GM21360 (cell line): ENCODE data around the gene CNGB1.
"Not testable (repeated sequence)": the region's sequence is repeated elsewhere in the genome, so short reads cannot be mapped to it uniquely, and the experiment has no call there.

Source experiments
- ATAC-seq: cut with Tn5 transposase; IDR thresholded peaks from one replicate; pipeline ENCODE4 v1.9.1; 2021; ENCODE audit warnings: mild to moderate bottlenecking, moderate library complexity; ENCODE audit not compliant: unreplicated experiment

Gene CNGB1

GRCh38 chr16:57956270-57956808, 14.6 kb downstream of the CNGB1 start:
- ATAC-seq, result no peak

- ATAC-seq, result no peak
Observed at GRCh38 chr16:57955572-57956188, 15.2 kb downstream of the CNGB1 start.

- ATAC-seq, result no peak
Observed at GRCh38 chr16:57953857-57954256, 17.1 kb downstream of the CNGB1 start.

GRCh38 chr16:57952909-57953308, 18.0 kb downstream of the CNGB1 start:
- ATAC-seq, result no peak

GRCh38 chr16:57951204-57951960, 19.5 kb downstream of the CNGB1 start:
- no peak for ATAC-seq

GRCh38 chr16:57950382-57950781, 20.5 kb downstream of the CNGB1 start:
- ATAC-seq, result no peak

GRCh38 chr16:57949595-57950238, 21.2 kb downstream of the CNGB1 start:
- ATAC-seq, result no peak

GRCh38 chr16:57949013-57949412, 21.9 kb downstream of the CNGB1 start:
- no peak for ATAC-seq

- ATAC-seq, result no peak
Observed at GRCh38 chr16:57948027-57948426, 22.9 kb downstream of the CNGB1 start.

GRCh38 chr16:57947261-57947660, 23.7 kb downstream of the CNGB1 start:
- ATAC-seq, result no peak

- ATAC-seq, result no peak
Observed at GRCh38 chr16:57946181-57946801, 24.6 kb downstream of the CNGB1 start.

- no peak for ATAC-seq
Observed at GRCh38 chr16:57945740-57946138, 25.2 kb downstream of the CNGB1 start.

GRCh38 chr16:57944970-57945739, 25.8 kb downstream of the CNGB1 start:
- ATAC-seq, result no peak

- ATAC-seq, result not testable (repeated sequence)
Observed at GRCh38 chr16:57943381-57943780, 27.5 kb downstream of the CNGB1 start.

GRCh38 chr16:57941901-57942300, 29.0 kb downstream of the CNGB1 start:
- not testable (repeated sequence) for ATAC-seq

GRCh38 chr16:57941016-57941664, 29.8 kb downstream of the CNGB1 start:
- no peak for ATAC-seq

GRCh38 chr16:57940382-57940966, 30.5 kb downstream of the CNGB1 start:
- no peak for ATAC-seq

GRCh38 chr16:57939872-57940224, 31.1 kb downstream of the CNGB1 start:
- ATAC-seq, result no peak

- no peak for ATAC-seq
Observed at GRCh38 chr16:57938936-57939871, 31.7 kb downstream of the CNGB1 start.
